ENCODE measurements around the gene HPCA.

DNA sequence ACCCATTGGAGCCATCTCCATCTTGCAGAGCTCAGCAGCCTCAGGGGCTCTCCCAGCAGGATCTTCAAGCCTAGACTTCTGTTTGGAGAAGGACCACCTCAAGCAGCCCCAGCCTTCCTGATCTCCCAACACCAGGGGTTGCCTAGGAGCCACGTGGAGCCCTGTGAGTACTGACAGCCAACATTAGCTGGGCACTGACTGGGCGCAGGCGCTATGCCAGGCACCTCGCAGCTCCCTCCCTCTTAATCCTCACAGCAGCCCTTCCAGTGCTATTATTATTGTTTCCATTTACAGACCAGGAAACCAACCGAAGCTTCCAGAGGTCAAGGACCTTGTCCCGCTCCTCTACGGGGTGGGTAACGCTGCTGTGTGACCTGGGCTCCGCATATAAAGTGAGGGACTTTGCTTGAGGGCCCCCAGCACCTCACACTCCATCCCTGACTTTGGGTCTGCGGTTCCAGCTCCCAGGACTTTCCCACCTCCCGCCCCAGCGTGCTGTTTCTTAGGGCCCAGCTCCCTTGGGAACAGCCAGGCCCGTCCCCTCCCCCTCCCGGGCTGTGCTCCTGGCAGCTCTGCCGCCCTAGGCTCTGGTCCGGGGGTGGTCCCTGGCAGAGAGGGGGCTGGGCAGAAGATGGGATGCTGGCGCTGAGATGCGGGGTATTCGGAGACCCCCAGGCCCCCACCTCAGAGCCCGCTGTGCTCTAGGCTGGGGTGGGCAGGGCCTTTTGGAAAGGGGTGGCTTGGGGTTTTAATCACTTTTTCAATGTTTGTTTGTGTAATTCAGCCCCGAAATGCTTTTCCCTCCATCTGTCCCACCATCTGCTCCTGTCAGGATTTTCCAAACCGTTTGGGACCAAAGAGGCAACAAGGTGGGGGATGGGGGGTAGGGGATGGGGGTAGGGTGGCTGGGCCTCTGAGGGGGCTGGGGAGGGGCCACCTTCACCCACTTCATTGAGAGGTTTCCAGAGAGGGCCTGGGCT lies 4.1 kb upstream of the HPCA start:
- TF ChIP-seq, protein P1, sequence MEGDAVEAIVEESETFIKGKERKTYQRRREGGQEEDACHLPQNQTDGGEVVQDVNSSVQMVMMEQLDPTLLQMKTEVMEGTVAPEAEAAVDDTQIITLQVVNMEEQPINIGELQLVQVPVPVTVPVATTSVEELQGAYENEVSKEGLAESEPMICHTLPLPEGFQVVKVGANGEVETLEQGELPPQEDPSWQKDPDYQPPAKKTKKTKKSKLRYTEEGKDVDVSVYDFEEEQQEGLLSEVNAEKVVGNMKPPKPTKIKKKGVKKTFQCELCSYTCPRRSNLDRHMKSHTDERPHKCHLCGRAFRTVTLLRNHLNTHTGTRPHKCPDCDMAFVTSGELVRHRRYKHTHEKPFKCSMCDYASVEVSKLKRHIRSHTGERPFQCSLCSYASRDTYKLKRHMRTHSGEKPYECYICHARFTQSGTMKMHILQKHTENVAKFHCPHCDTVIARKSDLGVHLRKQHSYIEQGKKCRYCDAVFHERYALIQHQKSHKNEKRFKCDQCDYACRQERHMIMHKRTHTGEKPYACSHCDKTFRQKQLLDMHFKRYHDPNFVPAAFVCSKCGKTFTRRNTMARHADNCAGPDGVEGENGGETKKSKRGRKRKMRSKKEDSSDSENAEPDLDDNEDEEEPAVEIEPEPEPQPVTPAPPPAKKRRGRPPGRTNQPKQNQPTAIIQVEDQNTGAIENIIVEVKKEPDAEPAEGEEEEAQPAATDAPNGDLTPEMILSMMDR (conservative IDR thresholded peaks at IDR 0.05): no peak
- no peak for TF ChIP-seq ZFX (IDR thresholded peaks at IDR 0.05)

Measured in C4-2B (cell line).